T-helper 17 cell (primary cell): ENCODE measurements around the gene MRRF. TPM values are rescaled to one million over a fixed set of nuclear protein-coding genes. Genes with fewer than 3 reads are reported as not detected.

Experiments
- ATAC-seq: fragments of 150-1000 bp; cut with Tn5 transposase; 2 replicates; pipeline ENCODE4 v1.10.0; 2021; ENCODE audit warnings: mild to moderate bottlenecking, moderate library complexity
- DNase-seq, 3 donors: peaks; one replicate each; pipeline versions ENCODE4 v3.0.0 to v3.0.0-alpha.2; 2020 to 2021
- H3K9me3 ChIP-seq: one replicate; pipeline ENCODE4 v1.7.0; 2013; ENCODE audit warnings: low read length, mild to moderate bottlenecking; ENCODE audit not compliant: control insufficient read depth, poor library complexity, severe bottlenecking
- H3K27ac Mint-ChIP-seq: one replicate; pipeline ENCODE4 v1.8.0; 2022; ENCODE audit warnings: mild to moderate bottlenecking, moderate library complexity, mixed read lengths
- H3K27me3 Mint-ChIP-seq: one replicate; pipeline ENCODE4 v1.8.0; 2022; ENCODE audit warnings: mixed read lengths
- H3K36me3 Mint-ChIP-seq: one replicate; pipeline ENCODE4 v1.8.0; 2022; ENCODE audit warnings: low read depth, mixed read lengths
- H3K4me1 Mint-ChIP-seq: one replicate; pipeline ENCODE4 v1.8.0; 2022; ENCODE audit warnings: mild to moderate bottlenecking, mixed read lengths
- H3K4me3 Mint-ChIP-seq: one replicate; pipeline ENCODE4 v1.8.0; 2022; ENCODE audit warnings: mild to moderate bottlenecking, moderate library complexity, mixed read lengths
- total RNA-seq, 4 donors: library from RNA in 2 of 4; stranded (reverse) in 2 of 4; gene quantifications; one replicate each; pipeline ENCODE4 v1.2.3 and lab custom pipeline; 2022 to 2026

The MRRF gene
- total RNA-seq, 2 donors from 2014 or later = 24.8 to 25.4 TPM

GRCh38 chr9:122239722-122240121 lies 25.0 kb upstream of the MRRF start:
- H3K4me1 Mint-ChIP-seq = peaks cover 3% of the 10 kb centered on the region
- no peak overlapping the region for H3K27ac Mint-ChIP-seq

GRCh38 chr9:122244349-122244748 lies 20.3 kb upstream of the MRRF start:
- H3K9me3 ChIP-seq = no peaks in the 10 kb centered on the region
- no peak for DNase-seq
- H3K36me3 Mint-ChIP-seq = peaks cover 13% of the 10 kb centered on the region
- H3K4me1 Mint-ChIP-seq = no peaks in the 10 kb centered on the region
- no peaks in the 10 kb centered on the region for H3K27me3 Mint-ChIP-seq
- ATAC-seq = no peak
- no peak overlapping the region for H3K4me3 Mint-ChIP-seq
- H3K27ac Mint-ChIP-seq = peak overlapping the region; percentile 34

More at GRCh38 chr9:122239722-122240121, 25.0 kb upstream of the MRRF start:
- no peaks in the 10 kb centered on the region for H3K9me3 ChIP-seq
- Mint-ChIP-seq H3K4me3 (no peak overlapping the region), H3K27me3 (no peaks in the 10 kb centered on the region), H3K36me3 (peaks cover 13% of the 10 kb centered on the region)
- ATAC-seq (no peak), DNase-seq (no peak)

DNA sequence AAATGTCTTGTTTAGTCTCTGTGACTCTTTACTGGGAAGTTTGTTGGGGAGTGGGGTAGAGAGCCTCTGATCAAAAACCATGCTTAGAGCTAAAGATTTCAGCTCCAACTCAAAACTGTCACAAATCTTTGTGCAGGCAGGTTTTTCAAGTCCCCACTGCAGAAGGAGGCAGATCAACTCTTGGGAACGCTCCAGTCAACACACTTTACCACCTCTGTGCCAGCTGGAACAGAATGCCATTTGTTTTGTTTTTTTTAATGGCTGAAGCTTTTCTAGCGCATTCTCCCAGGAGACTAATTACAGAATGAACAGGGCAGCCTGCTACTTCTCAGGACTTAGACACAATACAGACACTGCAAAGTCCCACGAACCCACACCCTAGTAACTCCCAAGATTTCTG lies 18.0 kb upstream of the MRRF start:
- H3K36me3 Mint-ChIP-seq = peaks cover 14% of the 10 kb centered on the region
- H3K9me3 ChIP-seq = no peaks in the 10 kb centered on the region

GRCh38 chr9:122248448-122248865 lies 16.2 kb upstream of the MRRF start:
- H3K9me3 ChIP-seq = no peaks in the 10 kb centered on the region
- ATAC-seq (no peak), DNase-seq (no peak)
- Mint-ChIP-seq H3K36me3 (peaks cover 12% of the 10 kb centered on the region), H3K27me3 (no peaks in the 10 kb centered on the region), H3K27ac (no peak overlapping the region), H3K4me1 (peaks cover 12% of the 10 kb centered on the region), H3K4me3 (no peak overlapping the region)

More for the DNA sequence above, 18.0 kb upstream of the MRRF start:
- H3K27me3 Mint-ChIP-seq = no peaks in the 10 kb centered on the region
- no peak for DNase-seq
- no peak for ATAC-seq
- H3K4me1 Mint-ChIP-seq = peaks cover 3% of the 10 kb centered on the region
- H3K27ac Mint-ChIP-seq = peak overlapping the region; percentile 60
- H3K4me3 Mint-ChIP-seq = no peak overlapping the region

DNA sequence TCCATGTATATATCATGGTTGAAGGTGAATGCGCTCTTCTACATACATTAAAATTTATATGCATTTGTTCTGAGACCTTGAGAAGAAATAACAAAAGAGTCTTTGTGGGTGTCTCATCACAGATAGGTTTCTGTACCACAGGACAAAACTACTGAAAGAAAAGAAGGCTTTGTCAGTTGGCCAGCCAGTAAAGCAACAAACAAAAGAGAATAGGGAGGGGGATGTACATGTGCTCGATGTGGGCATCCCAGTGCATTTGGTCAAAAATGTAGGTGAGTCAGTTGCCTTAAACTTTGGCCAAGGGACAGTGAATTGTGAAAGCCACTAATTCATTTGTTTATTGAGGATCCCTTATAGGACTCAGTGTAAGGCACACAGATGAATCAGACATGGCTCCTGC lies 13.3 kb upstream of the MRRF start:
- no peak overlapping the region for H3K4me3 Mint-ChIP-seq
- DNase-seq (no peak), ATAC-seq (no peak)
- no peaks in the 10 kb centered on the region for H3K27me3 Mint-ChIP-seq
- no peak overlapping the region for H3K27ac Mint-ChIP-seq
- no peaks in the 10 kb centered on the region for H3K9me3 ChIP-seq
- peaks cover 9% of the 10 kb centered on the region for H3K36me3 Mint-ChIP-seq
- H3K4me1 Mint-ChIP-seq = peaks cover 25% of the 10 kb centered on the region

GRCh38 chr9:122252796-122253195 lies 11.9 kb upstream of the MRRF start:
- no peak overlapping the region for H3K4me3 Mint-ChIP-seq
- DNase-seq (no peak), ATAC-seq (no peak)
- H3K27me3 Mint-ChIP-seq = no peaks in the 10 kb centered on the region
- no peaks in the 10 kb centered on the region for H3K9me3 ChIP-seq
- H3K27ac Mint-ChIP-seq = no peak overlapping the region
- H3K36me3 Mint-ChIP-seq = peaks cover 12% of the 10 kb centered on the region
- peaks cover 27% of the 10 kb centered on the region for H3K4me1 Mint-ChIP-seq

- DNase-seq (no peak), ATAC-seq (no peak)
- H3K4me3 Mint-ChIP-seq = no peak overlapping the region
- H3K27me3 Mint-ChIP-seq = no peaks in the 10 kb centered on the region
- H3K9me3 ChIP-seq = no peaks in the 10 kb centered on the region
- H3K36me3 Mint-ChIP-seq = peaks cover 12% of the 10 kb centered on the region
- H3K4me1 Mint-ChIP-seq = peaks cover 36% of the 10 kb centered on the region
- no peak overlapping the region for H3K27ac Mint-ChIP-seq
Measured at GRCh38 chr9:122254761-122255160, 9.9 kb upstream of the MRRF start.

DNA sequence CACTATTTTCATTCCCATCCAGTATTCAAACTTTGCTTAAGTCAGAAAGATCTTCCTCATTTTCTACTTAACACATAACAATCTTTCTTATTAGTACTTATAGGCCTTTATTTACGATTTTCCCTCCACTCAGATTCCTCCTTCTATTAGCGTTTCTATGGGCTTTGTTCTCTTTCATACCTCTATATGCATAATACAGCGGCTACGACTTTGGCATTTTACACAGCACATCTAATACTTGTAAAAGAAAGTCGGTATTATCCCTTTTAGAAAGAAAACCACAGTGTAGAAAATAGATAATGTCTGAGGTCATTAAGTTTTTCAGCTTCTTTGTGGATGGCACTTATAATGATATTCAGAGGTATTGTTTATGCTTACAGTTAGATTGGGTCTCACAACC lies 8.5 kb upstream of the MRRF start:
- no peaks in the 10 kb centered on the region for H3K9me3 ChIP-seq
- Mint-ChIP-seq H3K36me3 (peaks cover 10% of the 10 kb centered on the region), H3K4me3 (no peak overlapping the region), H3K27me3 (no peaks in the 10 kb centered on the region), H3K27ac (peak overlapping the region; percentile 4), H3K4me1 (peaks cover 37% of the 10 kb centered on the region)
- ATAC-seq (no peak), DNase-seq (no peak)

- Mint-ChIP-seq H3K4me3 (no peak overlapping the region), H3K27me3 (no peaks in the 10 kb centered on the region), H3K4me1 (peaks cover 39% of the 10 kb centered on the region), H3K27ac (no peak overlapping the region), H3K36me3 (peaks cover 9% of the 10 kb centered on the region)
- H3K9me3 ChIP-seq = no peaks in the 10 kb centered on the region
- DNase-seq = no peak
- no peak for ATAC-seq
Measured at GRCh38 chr9:122258886-122259415, 5.7 kb upstream of the MRRF start.

- H3K36me3 Mint-ChIP-seq = peaks cover 5% of the 10 kb centered on the region
- ATAC-seq = no peak
- H3K4me1 Mint-ChIP-seq = peaks cover 45% of the 10 kb centered on the region
Measured at GRCh38 chr9:122261469-122261881, 3.2 kb upstream of the MRRF start.

DNA sequence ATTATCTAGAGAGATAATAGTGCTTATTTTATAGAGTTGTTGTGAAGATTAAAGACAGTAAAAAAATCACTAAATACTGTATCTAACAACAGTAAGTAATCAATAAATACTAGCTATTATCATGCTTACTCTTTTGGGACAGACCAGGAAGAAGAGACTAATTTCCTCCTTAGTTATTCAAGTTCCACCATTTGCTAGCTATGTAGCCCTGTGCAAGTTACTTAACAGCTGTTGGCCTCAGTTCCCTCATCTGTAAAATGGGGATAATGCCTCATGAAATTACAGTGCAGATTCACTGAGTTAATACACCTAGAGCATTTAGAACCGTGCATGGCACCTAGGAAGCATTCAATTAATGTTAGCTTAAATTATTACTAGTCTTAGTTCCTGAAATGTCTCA lies 2.6 kb upstream of the MRRF start:
- ATAC-seq (no peak), DNase-seq (no peak)
- peaks cover 45% of the 10 kb centered on the region for H3K4me1 Mint-ChIP-seq
- H3K27ac Mint-ChIP-seq = peak overlapping the region; percentile 99
- no peak overlapping the region for H3K4me3 Mint-ChIP-seq
- H3K27me3 Mint-ChIP-seq = no peaks in the 10 kb centered on the region
- H3K36me3 Mint-ChIP-seq = peaks cover 5% of the 10 kb centered on the region
- H3K9me3 ChIP-seq = no peaks in the 10 kb centered on the region

More at GRCh38 chr9:122261469-122261881, 3.2 kb upstream of the MRRF start:
- H3K9me3 ChIP-seq = no peaks in the 10 kb centered on the region
- Mint-ChIP-seq H3K27me3 (no peaks in the 10 kb centered on the region), H3K27ac (peak overlapping the region; percentile 99), H3K4me3 (peak overlapping the region; percentile 25)
- DNase-seq = no peak

DNA sequence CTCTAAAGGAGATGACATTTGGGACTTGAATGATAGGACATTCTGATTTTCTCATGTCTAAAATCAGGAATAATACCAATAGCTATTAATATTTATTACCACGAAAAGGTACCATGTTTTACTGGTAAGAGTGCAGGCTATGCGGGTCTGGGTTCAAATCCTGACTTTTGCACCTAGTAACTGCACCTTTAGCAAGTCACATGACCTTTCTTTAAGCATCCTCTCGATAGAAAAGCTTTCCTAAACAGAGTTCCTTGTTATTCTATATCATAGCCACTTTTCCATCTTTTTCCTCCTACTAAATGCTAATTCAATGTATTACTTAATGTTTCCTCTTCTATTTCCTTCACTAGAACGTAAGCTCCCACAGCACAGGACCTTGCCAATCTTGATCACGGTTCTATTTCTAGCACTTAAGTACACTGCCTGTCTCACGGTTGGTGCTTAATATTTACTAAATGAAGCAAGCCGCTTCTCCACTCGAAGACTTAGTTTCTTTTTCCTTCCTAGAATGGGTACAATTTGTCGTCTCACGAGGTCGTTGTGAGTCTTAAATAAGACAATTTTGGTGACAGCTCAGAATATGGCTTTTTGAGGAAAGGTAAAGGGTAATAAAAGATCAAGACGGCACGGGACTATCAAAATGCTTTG lies 858 bp upstream of the MRRF start:
- DNase-seq (no peak), ATAC-seq (peak; percentile 2)
- Mint-ChIP-seq H3K27me3 (no peaks in the 10 kb centered on the region), H3K27ac (peak overlapping the region; percentile 99), H3K4me3 (peak overlapping the region; percentile 98), H3K4me1 (peaks cover 40% of the 10 kb centered on the region), H3K36me3 (peaks cover 2% of the 10 kb centered on the region)
- H3K9me3 ChIP-seq = no peaks in the 10 kb centered on the region

GRCh38 chr9:122265149-122265915 lies 650 bp downstream of the MRRF start:
- ATAC-seq (peak; percentile 58), DNase-seq (peak in 1 of 3 donors; percentile 8)
- H3K27me3 Mint-ChIP-seq = no peaks in the 10 kb centered on the region
- peak overlapping the region; percentile 99 for H3K27ac Mint-ChIP-seq
- peaks cover 2% of the 10 kb centered on the region for H3K36me3 Mint-ChIP-seq
- peaks cover 35% of the 10 kb centered on the region for H3K4me1 Mint-ChIP-seq
- H3K4me3 Mint-ChIP-seq = peak overlapping the region; percentile 98
- no peaks in the 10 kb centered on the region for H3K9me3 ChIP-seq
